ENCODE measurements around the gene SIPA1L3.

Gene SIPA1L3

GRCh38 chr19:38055655-38056521 lies 148.9 kb downstream of the SIPA1L3 start:
- no peaks in the 10 kb centered on the region for H3K27me3 ChIP-seq (ENCODE audit: control insufficient read depth in 3 of 3, insufficient read depth in 3 of 3, low read depth in 1 of 3, low read length in 3 of 3)
- no peak overlapping the region for H3K27ac ChIP-seq (replicated peaks; ENCODE audit: low read length)
- peaks cover 0 to 4% of the 10 kb centered on the region in 2 donors for H3K36me3 ChIP-seq (replicated peaks in 1 of 2; ENCODE audit: control insufficient read depth in 2 of 2, insufficient read depth in 2 of 2, low read length in 2 of 2)
- H3K18ac ChIP-seq (ENCODE audit: low read length), result peak overlapping the region; percentile 60
- H3K4me2 ChIP-seq (ENCODE audit: insufficient read depth, low read length, poor library complexity, severe bottlenecking), result no peak overlapping the region
- no peak overlapping the region for H2BK5ac ChIP-seq (ENCODE audit: low read length)
- H3K9ac ChIP-seq (ENCODE audit: low read depth, low read length, poor library complexity), result no peak overlapping the region
- H2BK15ac ChIP-seq (ENCODE audit: low read length), result no peak overlapping the region
- no peak overlapping the region for H3K4ac ChIP-seq (ENCODE audit: low read length)
- H3K4me1 ChIP-seq (ENCODE audit: control insufficient read depth in 2 of 2, insufficient read depth in 1 of 2, low read depth in 1 of 2, low read length in 2 of 2), result peaks cover 10 to 19% of the 10 kb centered on the region in 2 donors
- H2AK5ac ChIP-seq (ENCODE audit: low read depth, low read length), result no peak overlapping the region
- no peak for DNase-seq (ENCODE audit: low spot score)
- H4K8ac ChIP-seq (ENCODE audit: low read depth, low read length), result no peak overlapping the region
- peaks cover 1% of the 10 kb centered on the region for H3K79me1 ChIP-seq (ENCODE audit: low read depth, low read length)
- H3K23ac ChIP-seq (ENCODE audit: low read depth, low read length, poor library complexity), result no peak overlapping the region
- H2BK12ac ChIP-seq (ENCODE audit: low read length), result no peak overlapping the region
- no peak overlapping the region for H2AFZ ChIP-seq (ENCODE audit: low read length)
- no peak overlapping the region for H2BK120ac ChIP-seq (ENCODE audit: low read depth, low read length)
- no CpG with 5 or more reads among the region's 18 CpGs for WGBS, 2 donors (ENCODE audit: extremely low coverage in 2 of 2, insufficient read length in 2 of 2, insufficient replicate concordance in 1 of 2)
- no peaks in the 10 kb centered on the region for H3K9me3 ChIP-seq (replicated peaks in 1 of 2; ENCODE audit: control insufficient read depth in 2 of 2, insufficient read depth in 1 of 2, low read depth in 1 of 2, low read length in 2 of 2)
- no peak overlapping the region for H4K91ac ChIP-seq (ENCODE audit: low read depth, low read length, poor library complexity)
- no peak overlapping the region for H3K4me3 ChIP-seq (ENCODE audit: low read length in 2 of 2)
- H3K14ac ChIP-seq (ENCODE audit: low read length), result no peak overlapping the region

GRCh38 chr19:38056646-38057045 lies 149.6 kb downstream of the SIPA1L3 start:
- no peak for DNase-seq (ENCODE audit: low spot score)
- H3K9ac ChIP-seq (ENCODE audit: low read depth, low read length, poor library complexity), result no peak overlapping the region
- no peak overlapping the region for H2BK12ac ChIP-seq (ENCODE audit: low read length)
- H2AFZ ChIP-seq (ENCODE audit: low read length), result no peak overlapping the region
- no peak overlapping the region for H3K18ac ChIP-seq (ENCODE audit: low read length)
- no peak overlapping the region for H4K8ac ChIP-seq (ENCODE audit: low read depth, low read length)
- H3K4me2 ChIP-seq (ENCODE audit: insufficient read depth, low read length, poor library complexity, severe bottlenecking), result no peak overlapping the region
- no peak overlapping the region for H2BK5ac ChIP-seq (ENCODE audit: low read length)
- H3K4ac ChIP-seq (ENCODE audit: low read length), result no peak overlapping the region
- no peak overlapping the region for H2AK5ac ChIP-seq (ENCODE audit: low read depth, low read length)
- no peak overlapping the region for H2BK15ac ChIP-seq (ENCODE audit: low read length)
- H3K4me3 ChIP-seq (ENCODE audit: low read length in 2 of 2), result no peak overlapping the region
- no peaks in the 10 kb centered on the region for H3K27me3 ChIP-seq (ENCODE audit: control insufficient read depth in 3 of 3, insufficient read depth in 3 of 3, low read depth in 1 of 3, low read length in 3 of 3)
- no CpG with 5 or more reads among the region's 10 CpGs for WGBS, 2 donors (ENCODE audit: extremely low coverage in 2 of 2, insufficient read length in 2 of 2, insufficient replicate concordance in 1 of 2)
- peaks cover 10 to 21% of the 10 kb centered on the region in 2 donors for H3K4me1 ChIP-seq (ENCODE audit: control insufficient read depth in 2 of 2, insufficient read depth in 1 of 2, low read depth in 1 of 2, low read length in 2 of 2)
- no peaks in the 10 kb centered on the region for H3K9me3 ChIP-seq (replicated peaks in 1 of 2; ENCODE audit: control insufficient read depth in 2 of 2, insufficient read depth in 1 of 2, low read depth in 1 of 2, low read length in 2 of 2)
- no peak overlapping the region for H3K27ac ChIP-seq (replicated peaks; ENCODE audit: low read length)
- no peak overlapping the region for H2BK120ac ChIP-seq (ENCODE audit: low read depth, low read length)
- H4K91ac ChIP-seq (ENCODE audit: low read depth, low read length, poor library complexity), result no peak overlapping the region
- peaks cover 0 to 4% of the 10 kb centered on the region in 2 donors for H3K36me3 ChIP-seq (replicated peaks in 1 of 2; ENCODE audit: control insufficient read depth in 2 of 2, insufficient read depth in 2 of 2, low read length in 2 of 2)
- no peak overlapping the region for H3K14ac ChIP-seq (ENCODE audit: low read length)
- H3K23ac ChIP-seq (ENCODE audit: low read depth, low read length, poor library complexity), result no peak overlapping the region
- peaks cover 1% of the 10 kb centered on the region for H3K79me1 ChIP-seq (ENCODE audit: low read depth, low read length)

GRCh38 chr19:38057959-38058690 lies 151.1 kb downstream of the SIPA1L3 start:
- Histone ChIP-seq H3K36me3 (replicated peaks in 1 of 2; ENCODE audit: control insufficient read depth in 2 of 2, insufficient read depth in 2 of 2, low read length in 2 of 2) (peaks cover 0 to 4% of the 10 kb centered on the region in 2 donors), H3K14ac (ENCODE audit: low read length) (no peak overlapping the region), H2AK5ac (ENCODE audit: low read depth, low read length) (no peak overlapping the region), H2AFZ (ENCODE audit: low read length) (no peak overlapping the region), H3K23ac (ENCODE audit: low read depth, low read length, poor library complexity) (no peak overlapping the region), H3K27ac (replicated peaks; ENCODE audit: low read length) (no peak overlapping the region), H4K8ac (ENCODE audit: low read depth, low read length) (no peak overlapping the region), H3K9ac (ENCODE audit: low read depth, low read length, poor library complexity) (no peak overlapping the region), H3K4me3 (ENCODE audit: low read length in 2 of 2) (no peak overlapping the region), H3K4me1 (ENCODE audit: control insufficient read depth in 2 of 2, insufficient read depth in 1 of 2, low read depth in 1 of 2, low read length in 2 of 2) (peaks cover 13 to 27% of the 10 kb centered on the region in 2 donors), H3K9me3 (replicated peaks in 1 of 2; ENCODE audit: control insufficient read depth in 2 of 2, insufficient read depth in 1 of 2, low read depth in 1 of 2, low read length in 2 of 2) (no peaks in the 10 kb centered on the region), H3K27me3 (ENCODE audit: control insufficient read depth in 3 of 3, insufficient read depth in 3 of 3, low read depth in 1 of 3, low read length in 3 of 3) (no peaks in the 10 kb centered on the region), H2BK12ac (ENCODE audit: low read length) (no peak overlapping the region), H4K91ac (ENCODE audit: low read depth, low read length, poor library complexity) (no peak overlapping the region), H3K4me2 (ENCODE audit: insufficient read depth, low read length, poor library complexity, severe bottlenecking) (no peak overlapping the region), H2BK15ac (ENCODE audit: low read length) (no peak overlapping the region), H2BK5ac (ENCODE audit: low read length) (no peak overlapping the region), H2BK120ac (ENCODE audit: low read depth, low read length) (no peak overlapping the region), H3K79me1 (ENCODE audit: low read depth, low read length) (peaks cover 5% of the 10 kb centered on the region), H3K18ac (ENCODE audit: low read length) (peak overlapping the region; percentile 61), H3K4ac (ENCODE audit: low read length) (no peak overlapping the region)
- DNase-seq (ENCODE audit: low spot score), result no peak
- no CpG with 5 or more reads among the region's 10 CpGs for WGBS, 2 donors (ENCODE audit: extremely low coverage in 2 of 2, insufficient read length in 2 of 2, insufficient replicate concordance in 1 of 2)

- no peak overlapping the region for H2AK5ac ChIP-seq (ENCODE audit: low read depth, low read length)
- DNase-seq (ENCODE audit: low spot score), result no peak
- no peak overlapping the region for H3K9ac ChIP-seq (ENCODE audit: low read depth, low read length, poor library complexity)
- no peak overlapping the region for H3K27ac ChIP-seq (replicated peaks; ENCODE audit: low read length)
- H3K4me1 ChIP-seq (ENCODE audit: control insufficient read depth in 2 of 2, insufficient read depth in 1 of 2, low read depth in 1 of 2, low read length in 2 of 2), result peaks cover 11 to 21% of the 10 kb centered on the region in 2 donors
- no peak overlapping the region for H3K23ac ChIP-seq (ENCODE audit: low read depth, low read length, poor library complexity)
- H3K14ac ChIP-seq (ENCODE audit: low read length), result no peak overlapping the region
- no peak overlapping the region for H3K4ac ChIP-seq (ENCODE audit: low read length)
- no peaks in the 10 kb centered on the region for H3K27me3 ChIP-seq (ENCODE audit: control insufficient read depth in 3 of 3, insufficient read depth in 3 of 3, low read depth in 1 of 3, low read length in 3 of 3)
- H2BK120ac ChIP-seq (ENCODE audit: low read depth, low read length), result no peak overlapping the region
- no peaks in the 10 kb centered on the region for H3K9me3 ChIP-seq (replicated peaks in 1 of 2; ENCODE audit: control insufficient read depth in 2 of 2, insufficient read depth in 1 of 2, low read depth in 1 of 2, low read length in 2 of 2)
- no peak overlapping the region for H3K4me2 ChIP-seq (ENCODE audit: insufficient read depth, low read length, poor library complexity, severe bottlenecking)
- no peak overlapping the region for H2BK5ac ChIP-seq (ENCODE audit: low read length)
- H2BK12ac ChIP-seq (ENCODE audit: low read length), result no peak overlapping the region
- H3K36me3 ChIP-seq (replicated peaks in 1 of 2; ENCODE audit: control insufficient read depth in 2 of 2, insufficient read depth in 2 of 2, low read length in 2 of 2), result peaks cover 0 to 1% of the 10 kb centered on the region in 2 donors
- no peak overlapping the region for H2BK15ac ChIP-seq (ENCODE audit: low read length)
- H2AFZ ChIP-seq (ENCODE audit: low read length), result no peak overlapping the region
- no CpG with 5 or more reads among the region's 7 CpGs for WGBS, 2 donors (ENCODE audit: extremely low coverage in 2 of 2, insufficient read length in 2 of 2, insufficient replicate concordance in 1 of 2)
- H3K4me3 ChIP-seq (ENCODE audit: low read length in 2 of 2), result no peak overlapping the region
- H4K91ac ChIP-seq (ENCODE audit: low read depth, low read length, poor library complexity), result no peak overlapping the region
- H4K8ac ChIP-seq (ENCODE audit: low read depth, low read length), result no peak overlapping the region
- H3K79me1 ChIP-seq (ENCODE audit: low read depth, low read length), result peaks cover 5% of the 10 kb centered on the region
- H3K18ac ChIP-seq (ENCODE audit: low read length), result no peak overlapping the region
Observed at GRCh38 chr19:38059897-38060296, 152.9 kb downstream of the SIPA1L3 start.

All from neuronal stem cell (in vitro differentiated cells).